Suprapubic skin (tissue), 4 donors: Measurements from ENCODE around the gene MCAM. TPM values are rescaled to one million over a fixed set of nuclear protein-coding genes. Genes with fewer than 3 reads are reported as not detected.

Source experiments
- DNase-seq, 2 donors: peaks; one replicate each; pipeline ENCODE4 v3.0.0-alpha.2; 2019; ENCODE audit warnings: low spot score in 2 of 2
- H3K27ac ChIP-seq: fragments of 200-600 bp; sonication (generic); one replicate; pipeline ENCODE4 v1.5.1; 2019
- H3K27me3 ChIP-seq: fragments of 200-600 bp; sonication (generic); one replicate; pipeline ENCODE4 v1.5.1; 2019
- H3K36me3 ChIP-seq: fragments of 200-600 bp; sonication (generic); one replicate; pipeline ENCODE4 v1.5.1; 2019
- H3K4me1 ChIP-seq: fragments of 200-600 bp; sonication (generic); one replicate; pipeline ENCODE4 v1.5.1; 2019
- H3K4me3 ChIP-seq: fragments of 200-600 bp; sonication (generic); one replicate; pipeline ENCODE4 v1.5.1; 2019; ENCODE audit warnings: mild to moderate bottlenecking
- H3K9me3 ChIP-seq: fragments of 200-600 bp; sonication (generic); one replicate; pipeline ENCODE4 v1.5.1; 2019
- CTCF ChIP-seq, 2 donors: fragments of 200-600 bp in 1 of 2; fragments of 450-650 bp in 1 of 2; sonication (generic) in 1 of 2; IDR thresholded peaks; one replicate each; pipeline ENCODE4 v1.5.1; 2016 to 2019; ENCODE audit warnings: antibody characterized with exemption in 2 of 2, mild to moderate bottlenecking in 1 of 2, moderate library complexity in 1 of 2
- EP300 ChIP-seq: sonication (generic); formaldehyde crosslinking; IDR thresholded peaks from one replicate; pipeline ENCODE4 v1.6.1; 2017; ENCODE audit warnings: antibody characterized with exemption
- POLR2A ChIP-seq, 2 donors: fragments of 450-650 bp; IDR thresholded peaks; one replicate each; pipeline ENCODE4 v1.6.1; 2017; ENCODE audit warnings: antibody characterized with exemption in 2 of 2, mild to moderate bottlenecking in 2 of 2, moderate library complexity in 2 of 2
- POLR2AphosphoS5 ChIP-seq, 3 donors: sonication (generic); formaldehyde crosslinking; IDR thresholded peaks; one replicate each; pipeline ENCODE4 v1.6.1; 2017; ENCODE audit warnings: antibody characterized with exemption in 3 of 3
- WGBS: methylation state at CpG from one replicate; pipeline ENCODE4 v1.1.5; 2018; 5-methylcytosine and 5-hydroxymethylcytosine counted together
- total RNA-seq, 4 donors: library from RNA; depleted of rRNA; stranded (reverse); fragments of >200 nt; gene quantifications; one replicate each; pipeline ENCODE4 v1.1.0, GENCODE V29; 2016

The MCAM gene
- total RNA-seq, 4 donors from 2014 or later = 104 to 163 (median 124) TPM

DNA sequence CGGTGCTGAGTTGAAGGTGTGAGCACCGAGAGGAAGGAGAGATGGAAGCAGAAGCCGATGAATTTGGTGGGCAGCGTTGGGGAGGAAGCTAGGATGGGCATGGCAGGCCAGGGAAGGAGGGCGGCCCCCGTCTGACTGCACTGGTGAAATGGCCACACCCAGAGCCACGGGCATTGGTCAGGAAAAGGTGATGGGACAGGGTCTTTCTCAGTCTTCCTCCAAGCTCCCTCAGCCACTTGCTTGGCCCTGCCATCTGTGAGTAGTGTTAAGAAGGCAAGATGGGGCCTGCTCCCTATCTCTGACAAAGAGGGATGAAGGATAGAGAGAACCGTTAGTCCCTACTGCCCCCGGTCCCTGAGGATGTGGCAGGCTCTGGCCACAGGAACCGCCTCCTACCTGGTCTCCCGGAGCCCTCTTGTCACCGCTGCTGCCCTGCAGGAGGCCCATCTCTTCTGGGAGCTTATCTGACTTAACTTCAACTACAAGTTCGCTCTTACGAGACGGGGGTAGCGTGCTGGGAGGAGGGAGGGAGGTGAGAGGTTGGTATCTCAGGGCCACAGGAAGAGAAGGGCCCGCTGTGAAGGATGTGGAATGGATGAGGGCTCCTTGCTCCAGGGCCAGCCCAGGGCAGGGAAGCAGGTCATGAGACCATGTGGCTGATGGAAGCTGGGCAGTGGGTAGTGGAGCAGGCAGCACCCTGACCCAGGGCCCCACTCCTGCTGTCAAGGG, 6.8 kb downstream of the MCAM start:
- H3K27me3 ChIP-seq = peaks cover 7% of the 10 kb centered on the region
- TF ChIP-seq EP300 = no peak
- no peak for TF ChIP-seq POLR2AphosphoS5 (IDR thresholded peaks at IDR 0.05)
- TF ChIP-seq CTCF (IDR thresholded peaks at IDR 0.05) = no peak
- no peak for TF ChIP-seq POLR2A (IDR thresholded peaks at IDR 0.05)
- H3K27ac ChIP-seq = no peak overlapping the region
- H3K9me3 ChIP-seq = no peaks in the 10 kb centered on the region
- no peak overlapping the region for H3K4me3 ChIP-seq
- H3K4me1 ChIP-seq = peaks cover 26% of the 10 kb centered on the region
- peaks cover 12% of the 10 kb centered on the region for H3K36me3 ChIP-seq
- DNase-seq = no peak
- 84% methylated on average over 17 of the region's 17 CpGs for WGBS

DNA sequence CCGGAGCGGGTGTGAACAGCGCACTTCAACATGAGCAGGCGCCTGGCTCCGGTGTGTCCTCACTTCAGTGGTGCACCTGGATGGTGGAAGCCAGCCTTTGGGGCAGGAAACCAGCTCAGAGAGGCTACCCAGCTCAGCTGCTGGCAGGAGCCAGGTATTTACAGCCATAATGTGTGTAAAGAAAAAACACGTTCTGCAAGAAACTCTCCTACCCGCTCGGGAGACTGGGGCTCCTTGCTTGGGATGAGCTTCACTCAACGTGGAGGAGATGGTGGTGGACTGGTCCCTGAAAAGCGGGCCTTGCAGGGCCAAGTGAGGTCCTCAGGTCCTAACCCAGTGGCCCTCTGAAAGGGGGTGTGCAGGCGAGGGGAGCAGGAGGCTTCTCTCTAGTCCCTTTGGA, 7.5 kb downstream of the MCAM start:
- Histone ChIP-seq H3K27me3 (no peaks in the 10 kb centered on the region), H3K9me3 (no peaks in the 10 kb centered on the region), H3K27ac (no peak overlapping the region), H3K4me3 (no peak overlapping the region), H3K4me1 (peaks cover 21% of the 10 kb centered on the region), H3K36me3 (peaks cover 12% of the 10 kb centered on the region)
- DNase-seq = no peak
- TF ChIP-seq POLR2AphosphoS5 (IDR thresholded peaks at IDR 0.05) (no peak), EP300 (no peak), POLR2A (IDR thresholded peaks at IDR 0.05) (no peak), CTCF (IDR thresholded peaks at IDR 0.05) (no peak)
- WGBS = 72% methylated on average over 11 of the region's 11 CpGs

- Histone ChIP-seq H3K4me1 (peaks cover 21% of the 10 kb centered on the region), H3K27me3 (no peaks in the 10 kb centered on the region), H3K9me3 (no peaks in the 10 kb centered on the region), H3K27ac (no peak overlapping the region), H3K4me3 (no peak overlapping the region), H3K36me3 (peaks cover 27% of the 10 kb centered on the region)
- DNase-seq = no peak
- 74% methylated on average over 5 of the region's 5 CpGs for WGBS
- TF ChIP-seq CTCF (IDR thresholded peaks at IDR 0.05) (no peak), POLR2A (IDR thresholded peaks at IDR 0.05) (no peak), POLR2AphosphoS5 (IDR thresholded peaks at IDR 0.05) (no peak), EP300 (no peak)
Measured at GRCh38 chr11:119307974-119308373, 9.0 kb downstream of the MCAM start.

GRCh38 chr11:119307219-119307618, 9.7 kb downstream of the MCAM start:
- no peaks in the 10 kb centered on the region for H3K27me3 ChIP-seq
- H3K36me3 ChIP-seq = peaks cover 34% of the 10 kb centered on the region
- no peak for DNase-seq
- peak overlapping the region; percentile 34 for H3K27ac ChIP-seq
- no peak overlapping the region for H3K4me3 ChIP-seq
- TF ChIP-seq POLR2A (IDR thresholded peaks at IDR 0.05) (no peak), CTCF (IDR thresholded peaks at IDR 0.05) (no peak), POLR2AphosphoS5 (IDR thresholded peaks at IDR 0.05) (no peak), EP300 (no peak)
- H3K9me3 ChIP-seq = no peaks in the 10 kb centered on the region
- WGBS = 50% methylated on average over 1 of the region's 1 CpG
- H3K4me1 ChIP-seq = peaks cover 21% of the 10 kb centered on the region

DNA sequence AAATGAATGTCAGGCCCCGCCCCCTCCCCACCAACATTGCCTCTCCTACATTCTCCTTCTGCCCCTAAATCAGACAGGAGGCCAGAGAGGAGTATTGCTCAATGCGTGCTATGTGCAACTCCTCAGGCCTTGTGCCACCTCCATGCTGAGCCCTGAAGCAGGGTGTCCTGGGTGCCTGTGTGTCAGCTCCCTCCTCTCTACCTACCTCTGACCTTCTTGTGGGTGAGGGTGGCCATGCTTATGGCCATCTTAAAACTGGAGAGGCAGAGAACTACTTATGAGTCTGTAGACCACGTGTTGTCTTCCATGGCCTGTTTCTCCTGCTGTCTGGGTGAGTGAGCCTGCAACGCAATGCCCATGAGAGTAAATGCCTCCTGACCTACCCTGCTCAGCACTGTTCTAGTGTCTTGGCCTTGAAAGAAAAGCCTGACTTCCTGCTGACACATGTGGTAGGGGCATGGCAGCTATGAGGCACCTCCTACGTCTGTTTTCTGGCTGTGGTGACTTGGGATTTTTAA, 10.5 kb downstream of the MCAM start:
- H3K4me3 ChIP-seq = no peak overlapping the region
- H3K27ac ChIP-seq = peak overlapping the region; percentile 34
- no peaks in the 10 kb centered on the region for H3K27me3 ChIP-seq
- no peak for DNase-seq
- 75% methylated on average over 5 of the region's 5 CpGs for WGBS
- no peaks in the 10 kb centered on the region for H3K9me3 ChIP-seq
- H3K4me1 ChIP-seq = peaks cover 21% of the 10 kb centered on the region
- TF ChIP-seq EP300 (no peak), POLR2AphosphoS5 (IDR thresholded peaks at IDR 0.05) (peak in 1 of 3 donors; percentile 17)
- H3K36me3 ChIP-seq = peaks cover 36% of the 10 kb centered on the region
